PC-3 (cell line): ENCODE results near the gene SNX8.

Source experiments
- CTCF ChIP-seq: fragments of 300-600 bp; sonication (generic); conservative IDR thresholded peaks from 2 replicates; pipeline ENCODE4 v1.5.1; 2017; ENCODE audit warnings: antibody characterized with exemption, low read depth, mild to moderate bottlenecking, low read length
- EZH2 ChIP-seq: fragments of 300-600 bp; sonication (generic); IDR thresholded peaks from one replicate; pipeline ENCODE4 v1.6.1; 2017; ENCODE audit warnings: antibody characterized with exemption, mild to moderate bottlenecking, low read length; ENCODE audit not compliant: unreplicated experiment
- EZH2phosphoT487 ChIP-seq: fragments of 300-600 bp; sonication (generic); IDR thresholded peaks from 2 replicates; pipeline ENCODE4 v1.6.1; 2018; ENCODE audit warnings: mild to moderate bottlenecking, antibody characterized with exemption, low read length, borderline replicate concordance

GRCh38 chr7:2312267-2312929 is 1.8 kb downstream of the SNX8 start:
- TF ChIP-seq CTCF (no peak), EZH2 (no peak), EZH2phosphoT487 (no peak)
